CD14-positive monocyte (primary cell): Measurements from ENCODE around the gene IQGAP2. TPM values are rescaled to one million over a fixed set of nuclear protein-coding genes. Genes with fewer than 3 reads are reported as not detected.

Source experiments
- DNase-seq, 3 donors: peaks; one replicate each; pipeline ENCODE4 v3.0.0-alpha.2; 2011 to 2022
- H2AFZ ChIP-seq: 2 replicates; pipeline ENCODE4 v1.6.0; 2012; ENCODE audit warnings: mild to moderate bottlenecking, low read depth, low read length, inconsistent platforms; ENCODE audit not compliant: insufficient read depth, poor library complexity, severe bottlenecking
- H3K27ac ChIP-seq, 2 donors: 1 replicate in 1 of 2; 2 replicates in 1 of 2; pipeline ENCODE4 v1.5.1; 2012 to 2013; ENCODE audit warnings: low read length in 2 of 2, control low read depth in 1 of 2, inconsistent platforms in 1 of 2, low read depth in 1 of 2, mild to moderate bottlenecking in 1 of 2
- H3K27me3 ChIP-seq, 2 donors: one replicate each; pipeline versions ENCODE4 v1.6.0 to v1.6.1; 2011 to 2013; ENCODE audit warnings: low read length in 2 of 2; ENCODE audit not compliant: control insufficient read depth in 2 of 2, insufficient read depth in 2 of 2
- H3K36me3 ChIP-seq, 2 donors: replicated peaks in 1 of 2; 1 replicate in 1 of 2; 2 replicates in 1 of 2; pipeline versions ENCODE4 v1.5.1 to v1.6.1; 2012 to 2013; ENCODE audit warnings: low read length in 2 of 2, control low read depth in 1 of 2, inconsistent platforms in 1 of 2, mild to moderate bottlenecking in 1 of 2; ENCODE audit not compliant: insufficient read depth in 2 of 2, control insufficient read depth in 1 of 2
- H3K4me1 ChIP-seq, 2 donors: 1 replicate in 1 of 2; 2 replicates in 1 of 2; pipeline versions ENCODE4 v1.5.1 to v1.6.1; 2012 to 2013; ENCODE audit warnings: low read length in 2 of 2, control low read depth in 1 of 2, inconsistent platforms in 1 of 2, mild to moderate bottlenecking in 1 of 2, moderate library complexity in 1 of 2; ENCODE audit not compliant: insufficient read depth in 2 of 2, control insufficient read depth in 1 of 2
- H3K4me2 ChIP-seq: replicated peaks from 2 replicates; pipeline ENCODE3; 2012; ENCODE audit warnings: low read length, moderate library complexity, mild to moderate bottlenecking; ENCODE audit not compliant: poor library complexity, severe bottlenecking; ENCODE audit errors: extremely low read depth
- H3K4me3 ChIP-seq, 3 experiments: fragments of 200-600 bp in 1 of 3; sonication (generic) in 1 of 3; replicated peaks in 1 of 3; 1 replicate in 2 of 3; 2 replicates in 1 of 3; pipeline ENCODE4 v1.5.1; 2011 to 2013; ENCODE audit warnings: low read length in 3 of 3, mild to moderate bottlenecking in 3 of 3, control low read depth in 2 of 3, low read depth in 2 of 3, inconsistent platforms in 1 of 3, moderate library complexity in 1 of 3
- H3K79me2 ChIP-seq: 2 replicates; pipeline ENCODE4 v1.6.0; 2012; ENCODE audit warnings: mild to moderate bottlenecking, control low read depth, inconsistent platforms, low read length, moderate library complexity; ENCODE audit not compliant: insufficient read depth
- H3K9ac ChIP-seq: 2 replicates; pipeline ENCODE4 v1.6.0; 2017; ENCODE audit warnings: low read length, mild to moderate bottlenecking; ENCODE audit not compliant: insufficient read depth, poor library complexity, severe bottlenecking
- H3K9me3 ChIP-seq, 2 donors: replicated peaks in 1 of 2; 1 replicate in 1 of 2; 2 replicates in 1 of 2; pipeline versions ENCODE4 v1.5.1 to v1.6.1; 2012 to 2013; ENCODE audit warnings: low read length in 2 of 2, control low read depth in 1 of 2; ENCODE audit not compliant: control insufficient read depth in 1 of 2, insufficient read depth in 1 of 2
- H4K20me1 ChIP-seq: 2 replicates; pipeline ENCODE4 v1.6.0; 2012; ENCODE audit warnings: mild to moderate bottlenecking, low read length, control low read depth, moderate library complexity; ENCODE audit not compliant: insufficient read depth
- H3K27ac Mint-ChIP-seq, 7 donors: one replicate each; pipeline ENCODE4 v1.8.0; 2020; ENCODE audit warnings: mild to moderate bottlenecking in 7 of 7, mixed read lengths in 7 of 7, moderate library complexity in 6 of 7, inconsistent platforms in 2 of 7
- H3K27me3 Mint-ChIP-seq, 3 donors: one replicate each; pipeline ENCODE4 v1.8.0; 2021 to 2022; ENCODE audit warnings: low read depth in 3 of 3, mild to moderate bottlenecking in 3 of 3, mixed read lengths in 3 of 3, moderate library complexity in 3 of 3, inconsistent platforms in 1 of 3
- H3K36me3 Mint-ChIP-seq, 2 donors: one replicate each; pipeline ENCODE4 v1.8.0; 2020; ENCODE audit warnings: mixed read lengths in 2 of 2, inconsistent platforms in 1 of 2, mild to moderate bottlenecking in 1 of 2
- H3K4me1 Mint-ChIP-seq: one replicate; pipeline ENCODE4 v1.8.0; 2020; ENCODE audit warnings: mild to moderate bottlenecking, mixed read lengths
- H3K4me3 Mint-ChIP-seq, 2 donors: one replicate each; pipeline ENCODE4 v1.8.0; 2020; ENCODE audit warnings: mild to moderate bottlenecking in 2 of 2, mixed read lengths in 2 of 2, moderate library complexity in 1 of 2
- H3K9me3 Mint-ChIP-seq, 7 donors: one replicate each; pipeline ENCODE4 v1.8.0; 2020 to 2022; ENCODE audit warnings: mixed read lengths in 7 of 7, mild to moderate bottlenecking in 6 of 7, moderate library complexity in 6 of 7, inconsistent platforms in 2 of 7
- WGBS: methylation state at CpG from one replicate; pipeline ENCODE4 v1.1.5; 2013; ENCODE audit warnings: missing lambda C conversion rate; ENCODE audit not compliant: insufficient coverage; 5-methylcytosine and 5-hydroxymethylcytosine counted together
- intact Hi-C, 2 donors: fragments of 100-400 bp; cut with micrococcal nuclease; formaldehyde crosslinking; loops; one replicate each; pipeline versions ENCODE4 v1.15.0 to v1.15.1; 2023
- polyA plus RNA-seq, 3 donors: library from polyadenylated mRNA; depleted of rRNA in 1 of 3; unstranded in 2 of 3; stranded (reverse) in 1 of 3; fragments of 300-500 nt in 2 of 3; fragments of >200 nt in 1 of 3; fragmentation: Illumina TruSeq in 2 of 3; gene quantifications; 1 replicate in 2 of 3; 2 replicates in 1 of 3; pipeline ENCODE4 v1.2.3, GENCODE V29; 2012 to 2021
- TF ChIP-seq, protein P1 (sequence below): fragments of 200-600 bp; IDR thresholded peaks from one replicate; pipeline ENCODE4 v1.8.0; 2022; ENCODE audit warnings: antibody characterized with exemption, mild to moderate bottlenecking

The IQGAP2 gene
- polyA plus RNA-seq, 3 donors: 21.4 to 50.9 (median 35.4) TPM

DNA sequence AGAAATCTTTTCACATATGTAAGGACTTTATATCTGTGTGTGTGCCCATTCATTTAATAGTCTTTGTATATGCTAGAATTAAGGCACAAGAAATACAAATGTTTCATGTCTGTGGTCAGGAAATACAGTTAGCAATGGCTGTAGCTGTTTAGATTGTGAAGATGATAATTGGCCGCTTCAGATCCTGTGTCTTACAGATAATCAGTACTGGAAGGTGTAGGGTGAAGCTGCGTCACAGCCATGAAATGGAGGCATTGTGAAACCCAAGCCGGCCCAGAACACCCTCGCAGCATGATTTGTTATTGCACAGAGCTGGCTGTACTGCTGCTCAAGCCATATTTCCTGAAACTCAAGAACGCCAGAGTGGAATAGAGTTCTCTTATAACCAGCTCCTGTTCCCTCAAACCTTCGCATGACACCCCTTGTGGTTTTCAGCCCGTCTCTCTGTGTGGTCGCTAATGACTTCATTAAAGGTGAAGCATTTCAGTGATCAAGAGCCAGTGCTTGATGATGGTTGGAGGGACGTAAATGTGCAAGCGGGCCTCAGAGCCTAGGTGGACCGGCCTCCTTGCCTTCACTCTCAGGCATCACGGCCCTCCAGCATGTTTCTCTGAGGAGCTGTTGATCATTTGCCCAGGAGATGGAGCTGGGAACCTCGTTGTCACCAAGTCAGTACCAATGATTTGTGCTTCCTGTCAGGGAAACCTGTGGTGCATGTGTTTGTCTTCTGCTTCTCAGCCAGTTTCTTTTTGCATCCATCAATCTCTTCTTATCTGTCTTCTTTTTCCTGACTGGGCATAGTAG, 140.0 kb downstream of the IQGAP2 start:
- Mint-ChIP-seq H3K36me3 (peaks cover 2 to 12% of the 10 kb centered on the region in 2 donors), H3K4me3 (peak overlapping the region; percentile 68), H3K9me3 (no peaks in the 10 kb centered on the region), H3K4me1 (peaks cover 71% of the 10 kb centered on the region), H3K27ac (peak overlapping the region; percentile 84 to 95 (median 94)), H3K27me3 (no peaks in the 10 kb centered on the region)
- intact Hi-C loops: loop anchor here in 1 of 2 donors (2.0 kb wide), 1 partner anchor 140 kb away; the partner anchor contains the start of gene IQGAP2
- peaks cover 83% of the 10 kb centered on the region for H4K20me1 ChIP-seq
- no peaks in the 10 kb centered on the region for H3K27me3 ChIP-seq
- H3K36me3 ChIP-seq: no peaks in the 10 kb centered on the region
- peak overlapping the region; percentile 27 for H3K9ac ChIP-seq
- peak; percentile 74 to 86 (median 77) for DNase-seq
- peak overlapping the region; percentile 55 to 88 for H3K27ac ChIP-seq
- 0% methylated on average over 12 of the region's 13 CpGs for WGBS
- H3K9me3 ChIP-seq: no peaks in the 10 kb centered on the region
- peaks cover 94% of the 10 kb centered on the region for H3K79me2 ChIP-seq
- TF ChIP-seq, protein P1, sequence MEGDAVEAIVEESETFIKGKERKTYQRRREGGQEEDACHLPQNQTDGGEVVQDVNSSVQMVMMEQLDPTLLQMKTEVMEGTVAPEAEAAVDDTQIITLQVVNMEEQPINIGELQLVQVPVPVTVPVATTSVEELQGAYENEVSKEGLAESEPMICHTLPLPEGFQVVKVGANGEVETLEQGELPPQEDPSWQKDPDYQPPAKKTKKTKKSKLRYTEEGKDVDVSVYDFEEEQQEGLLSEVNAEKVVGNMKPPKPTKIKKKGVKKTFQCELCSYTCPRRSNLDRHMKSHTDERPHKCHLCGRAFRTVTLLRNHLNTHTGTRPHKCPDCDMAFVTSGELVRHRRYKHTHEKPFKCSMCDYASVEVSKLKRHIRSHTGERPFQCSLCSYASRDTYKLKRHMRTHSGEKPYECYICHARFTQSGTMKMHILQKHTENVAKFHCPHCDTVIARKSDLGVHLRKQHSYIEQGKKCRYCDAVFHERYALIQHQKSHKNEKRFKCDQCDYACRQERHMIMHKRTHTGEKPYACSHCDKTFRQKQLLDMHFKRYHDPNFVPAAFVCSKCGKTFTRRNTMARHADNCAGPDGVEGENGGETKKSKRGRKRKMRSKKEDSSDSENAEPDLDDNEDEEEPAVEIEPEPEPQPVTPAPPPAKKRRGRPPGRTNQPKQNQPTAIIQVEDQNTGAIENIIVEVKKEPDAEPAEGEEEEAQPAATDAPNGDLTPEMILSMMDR: no peak
- H2AFZ ChIP-seq: peak overlapping the region; percentile 64
- H3K4me1 ChIP-seq: peaks cover 49 to 50% of the 10 kb centered on the region in 2 donors
- H3K4me2 ChIP-seq: peak overlapping the region; percentile 58
- peak overlapping the region in 2 of 3 experiments; percentile 21 to 31 for H3K4me3 ChIP-seq

GRCh38 chr5:76544268-76544926, 141.3 kb downstream of the IQGAP2 start:
- Histone ChIP-seq H3K27ac (peak overlapping the region; percentile 18 to 88), H3K9me3 (no peaks in the 10 kb centered on the region), H3K27me3 (no peaks in the 10 kb centered on the region), H2AFZ (no peak overlapping the region), H3K9ac (no peak overlapping the region), H4K20me1 (peaks cover 83% of the 10 kb centered on the region), H3K36me3 (no peaks in the 10 kb centered on the region), H3K4me2 (no peak overlapping the region), H3K4me1 (peaks cover 53% of the 10 kb centered on the region in 2 donors), H3K4me3 (no peak overlapping the region), H3K79me2 (peaks cover 94% of the 10 kb centered on the region)
- 0% methylated on average over 1 of the region's 4 CpGs for WGBS
- TF ChIP-seq, protein P1: peak; percentile 68
- H3K4me1 Mint-ChIP-seq: peaks cover 71% of the 10 kb centered on the region
- peak overlapping the region; percentile 76 to 94 (median 92) for H3K27ac Mint-ChIP-seq
- DNase-seq: peak in 2 of 3 donors; percentile 34 to 57
- H3K4me3 Mint-ChIP-seq: no peak overlapping the region
- H3K36me3 Mint-ChIP-seq: peaks cover 2 to 6% of the 10 kb centered on the region in 2 donors
- intact Hi-C loops: no loop called here
- no peaks in the 10 kb centered on the region for H3K9me3 Mint-ChIP-seq
- no peaks in the 10 kb centered on the region for H3K27me3 Mint-ChIP-seq
